Vagina (tissue), 2 donors: ENCODE measurements around the gene PTTG1IP. TPM values are rescaled to one million over a fixed set of nuclear protein-coding genes. Genes with fewer than 3 reads are reported as not detected.
A peak's percentile ranks its signal among the peaks of the same experiment; 100 is the strongest.

Source experiments
- DNase-seq, 2 donors: peaks; one replicate each; pipeline ENCODE4 v3.0.0-alpha.2; 2017; ENCODE audit errors: extremely low spot score in 2 of 2
- H3K27ac ChIP-seq: fragments of 200-600 bp; sonication (generic); one replicate; pipeline ENCODE4 v1.5.1; 2019
- H3K27me3 ChIP-seq: fragments of 200-600 bp; sonication (generic); one replicate; pipeline ENCODE4 v1.5.1; 2019
- H3K36me3 ChIP-seq, 2 donors: fragments of 200-600 bp; sonication (generic); one replicate each; pipeline ENCODE4 v1.5.1; 2017 to 2019
- H3K4me1 ChIP-seq: fragments of 200-600 bp; sonication (generic); one replicate; pipeline ENCODE4 v1.5.1; 2019
- H3K4me3 ChIP-seq, 2 donors: fragments of 200-600 bp; sonication (generic); 1 replicate in 1 of 2; 2 replicates in 1 of 2; pipeline ENCODE4 v1.5.1; 2016 to 2019
- H3K9me3 ChIP-seq: fragments of 200-600 bp; sonication (generic); one replicate; pipeline ENCODE4 v1.5.1; 2019
- POLR2A ChIP-seq, 2 donors: fragments of 450-650 bp; IDR thresholded peaks; one replicate each; pipeline ENCODE4 v1.6.1; 2017; ENCODE audit warnings: antibody characterized with exemption in 2 of 2, mild to moderate bottlenecking in 2 of 2, moderate library complexity in 2 of 2
- POLR2AphosphoS5 ChIP-seq, 2 donors: sonication (generic); formaldehyde crosslinking; IDR thresholded peaks; one replicate each; pipeline ENCODE4 v1.9.0; 2017; ENCODE audit warnings: antibody characterized with exemption in 2 of 2, mild to moderate bottlenecking in 2 of 2, low read depth in 1 of 2; ENCODE audit not compliant: insufficient read depth in 1 of 2
- intact Hi-C: fragments of 100-400 bp; cut with DNase I; formaldehyde crosslinking; loops from one replicate; pipeline ENCODE4 v1.15.1; 2023
- total RNA-seq: library from RNA; depleted of rRNA; stranded (reverse); fragments of >200 nt; gene quantifications from one replicate; pipeline ENCODE4 v1.2.3, GENCODE V29; 2016
- TF ChIP-seq, protein P1 (sequence below), 3 experiments: fragments of 450-650 bp in 2 of 3; fragments of 200-600 bp in 1 of 3; sonication (generic) in 1 of 3; IDR thresholded peaks; one replicate each; pipeline ENCODE4 v1.5.1; 2017 to 2019; ENCODE audit warnings: antibody characterized with exemption in 3 of 3, mild to moderate bottlenecking in 2 of 3, moderate library complexity in 2 of 3

Gene PTTG1IP
- total RNA-seq, 1 donor from 2014 or later: 165 TPM

DNA sequence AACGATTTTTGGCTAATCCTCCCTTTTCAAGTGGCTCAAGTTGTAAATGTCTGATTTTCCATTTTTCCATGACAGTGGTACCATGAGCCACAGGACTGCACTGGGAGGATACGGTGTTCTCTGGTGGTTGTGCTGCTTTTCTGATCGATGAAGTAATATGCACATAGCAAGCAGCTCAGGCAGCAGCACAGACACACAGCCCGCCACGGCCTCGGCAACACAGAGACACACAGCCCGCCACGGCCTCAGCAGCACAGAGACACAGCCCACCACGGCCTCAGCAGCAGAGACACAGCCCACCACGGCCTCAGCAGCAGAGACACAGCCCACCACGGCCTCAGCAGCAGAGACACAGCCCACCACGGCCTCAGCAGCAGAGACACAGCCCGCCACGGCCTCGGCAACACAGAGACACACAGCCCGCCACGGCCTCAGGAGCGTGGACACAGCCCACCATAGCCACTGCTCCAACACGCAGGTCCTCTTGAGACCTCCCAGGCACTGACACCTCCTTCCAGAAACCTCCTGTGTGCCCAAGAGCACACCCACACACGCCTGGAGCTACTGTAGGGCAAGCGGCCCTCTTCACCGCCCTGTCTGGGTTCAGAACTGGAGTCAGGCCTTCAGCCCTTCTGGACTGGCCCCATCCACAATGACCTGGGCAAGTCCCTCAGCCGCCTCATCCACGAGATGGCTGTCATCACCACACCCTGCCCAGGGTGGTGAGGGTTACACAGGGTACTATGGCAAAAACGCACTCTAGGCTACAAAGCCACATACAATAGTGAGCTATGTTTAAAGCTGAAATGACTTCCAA, 10.4 kb downstream of the PTTG1IP start:
- H3K4me3 ChIP-seq: no peak overlapping the region
- H3K27ac ChIP-seq: no peak overlapping the region
- no peak for DNase-seq
- peaks cover 43% of the 10 kb centered on the region for H3K4me1 ChIP-seq
- intact Hi-C loops: no loop called here
- H3K27me3 ChIP-seq: no peaks in the 10 kb centered on the region
- peaks cover 0 to 62% of the 10 kb centered on the region in 2 donors for H3K36me3 ChIP-seq
- no peaks in the 10 kb centered on the region for H3K9me3 ChIP-seq
- TF ChIP-seq, protein P1, sequence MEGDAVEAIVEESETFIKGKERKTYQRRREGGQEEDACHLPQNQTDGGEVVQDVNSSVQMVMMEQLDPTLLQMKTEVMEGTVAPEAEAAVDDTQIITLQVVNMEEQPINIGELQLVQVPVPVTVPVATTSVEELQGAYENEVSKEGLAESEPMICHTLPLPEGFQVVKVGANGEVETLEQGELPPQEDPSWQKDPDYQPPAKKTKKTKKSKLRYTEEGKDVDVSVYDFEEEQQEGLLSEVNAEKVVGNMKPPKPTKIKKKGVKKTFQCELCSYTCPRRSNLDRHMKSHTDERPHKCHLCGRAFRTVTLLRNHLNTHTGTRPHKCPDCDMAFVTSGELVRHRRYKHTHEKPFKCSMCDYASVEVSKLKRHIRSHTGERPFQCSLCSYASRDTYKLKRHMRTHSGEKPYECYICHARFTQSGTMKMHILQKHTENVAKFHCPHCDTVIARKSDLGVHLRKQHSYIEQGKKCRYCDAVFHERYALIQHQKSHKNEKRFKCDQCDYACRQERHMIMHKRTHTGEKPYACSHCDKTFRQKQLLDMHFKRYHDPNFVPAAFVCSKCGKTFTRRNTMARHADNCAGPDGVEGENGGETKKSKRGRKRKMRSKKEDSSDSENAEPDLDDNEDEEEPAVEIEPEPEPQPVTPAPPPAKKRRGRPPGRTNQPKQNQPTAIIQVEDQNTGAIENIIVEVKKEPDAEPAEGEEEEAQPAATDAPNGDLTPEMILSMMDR (IDR thresholded peaks at IDR 0.05): no peak
- TF ChIP-seq POLR2AphosphoS5 (IDR thresholded peaks at IDR 0.05; ENCODE audit: insufficient read depth in 1 of 2, low read depth in 1 of 2): no peak
- no peak for TF ChIP-seq POLR2A (IDR thresholded peaks at IDR 0.05)

DNA sequence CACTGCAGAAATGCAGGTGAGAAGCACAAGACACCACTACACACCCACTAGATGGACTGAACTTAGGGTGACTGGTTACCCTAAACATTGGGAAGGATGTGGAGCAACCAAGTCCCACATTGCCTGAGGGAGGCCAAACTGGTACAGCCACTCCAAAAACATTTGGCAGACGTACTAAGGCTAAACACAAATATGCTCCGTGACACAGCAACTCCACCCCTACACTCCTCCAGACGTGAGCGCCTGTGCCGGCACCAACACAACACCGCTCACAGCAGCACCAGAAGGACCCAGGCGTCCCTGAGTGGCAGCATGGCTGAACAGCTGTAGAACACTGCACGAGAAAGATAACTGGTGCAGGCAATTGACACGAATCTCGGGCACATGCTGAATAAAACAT, 14.7 kb downstream of the PTTG1IP start:
- peaks cover 22% of the 10 kb centered on the region for H3K4me1 ChIP-seq
- intact Hi-C loops: no loop called here
- no peak for DNase-seq
- TF ChIP-seq POLR2AphosphoS5 (IDR thresholded peaks at IDR 0.05; ENCODE audit: insufficient read depth in 1 of 2, low read depth in 1 of 2) (no peak), POLR2A (IDR thresholded peaks at IDR 0.05) (no peak)
- TF ChIP-seq, protein P1 (IDR thresholded peaks at IDR 0.05): no peak
- H3K36me3 ChIP-seq: peaks cover 0 to 78% of the 10 kb centered on the region in 2 donors
- no peaks in the 10 kb centered on the region for H3K27me3 ChIP-seq
- no peak overlapping the region for H3K27ac ChIP-seq
- no peaks in the 10 kb centered on the region for H3K9me3 ChIP-seq
- no peak overlapping the region for H3K4me3 ChIP-seq

DNA sequence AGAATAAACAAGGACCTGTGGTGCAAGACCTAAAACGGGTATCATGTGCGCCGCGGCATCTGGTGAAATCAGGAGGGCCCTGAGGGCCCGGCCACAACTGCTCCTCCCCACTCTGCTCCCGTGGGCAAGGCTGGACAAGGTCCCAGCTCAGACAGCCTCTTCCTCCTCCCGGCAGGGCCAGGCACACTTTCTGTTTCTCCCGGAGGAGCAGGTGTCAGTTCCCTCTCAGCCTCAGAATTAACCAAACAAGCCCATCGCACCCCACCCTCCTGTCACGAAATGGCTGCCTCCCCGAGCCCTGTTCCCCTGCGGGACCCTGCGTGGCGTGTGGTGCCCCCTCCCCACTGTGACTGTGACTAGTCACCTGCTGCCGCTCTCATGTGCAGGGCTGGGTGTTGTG, 15.2 kb downstream of the PTTG1IP start:
- TF ChIP-seq, protein P1 (IDR thresholded peaks at IDR 0.05): no peak
- TF ChIP-seq POLR2A (IDR thresholded peaks at IDR 0.05) (no peak), POLR2AphosphoS5 (IDR thresholded peaks at IDR 0.05; ENCODE audit: insufficient read depth in 1 of 2, low read depth in 1 of 2) (no peak)
- H3K36me3 ChIP-seq: peaks cover 0 to 80% of the 10 kb centered on the region in 2 donors
- H3K27me3 ChIP-seq: no peaks in the 10 kb centered on the region
- no peak overlapping the region for H3K27ac ChIP-seq
- peak in 1 of 2 donors; percentile 74 for DNase-seq
- H3K4me1 ChIP-seq: peaks cover 21% of the 10 kb centered on the region
- no peak overlapping the region for H3K4me3 ChIP-seq
- H3K9me3 ChIP-seq: no peaks in the 10 kb centered on the region
- intact Hi-C loops: no loop called here

DNA sequence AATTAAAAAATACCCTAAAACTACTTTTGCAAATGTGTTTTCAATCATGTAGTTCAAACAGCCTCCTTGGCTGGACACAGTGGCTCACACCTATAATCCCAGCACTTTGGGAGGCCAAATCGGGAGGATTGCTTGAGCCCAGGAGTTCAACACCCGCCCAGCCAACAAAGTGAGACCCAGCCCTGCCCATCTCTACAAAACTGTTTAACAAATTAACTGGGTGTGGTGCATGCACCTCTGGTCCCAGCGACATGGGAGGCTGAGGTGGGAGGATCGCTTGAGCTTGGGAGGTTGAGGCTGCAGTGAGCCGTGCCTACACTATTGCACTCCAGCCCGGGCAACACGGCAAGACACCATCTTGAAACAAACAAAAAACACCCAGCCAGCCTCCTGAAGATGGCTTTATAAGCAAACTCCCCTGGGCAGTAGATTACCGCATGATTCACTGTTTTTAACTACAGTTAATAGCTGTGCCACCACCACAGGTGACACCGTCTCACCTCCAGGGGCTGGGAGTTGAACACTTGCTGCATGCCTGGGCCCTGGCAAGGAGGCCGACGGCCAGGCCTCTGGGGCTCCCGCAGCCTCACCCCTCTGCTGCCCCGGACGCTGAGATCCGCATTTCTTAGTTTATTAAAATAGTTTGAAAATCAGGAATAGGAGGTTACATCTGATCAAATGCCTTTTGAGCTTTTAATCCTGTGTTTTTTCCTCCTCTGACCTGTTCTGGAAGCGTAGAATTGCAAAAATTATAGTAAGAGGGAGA, 16.2 kb downstream of the PTTG1IP start:
- intact Hi-C loops: no loop called here
- DNase-seq: no peak
- H3K27ac ChIP-seq: no peak overlapping the region

More for the DNA sequence above, 16.2 kb downstream of the PTTG1IP start:
- TF ChIP-seq POLR2AphosphoS5 (IDR thresholded peaks at IDR 0.05; ENCODE audit: insufficient read depth in 1 of 2, low read depth in 1 of 2): no peak
- TF ChIP-seq, protein P1 (IDR thresholded peaks at IDR 0.05): no peak
- no peak for TF ChIP-seq POLR2A (IDR thresholded peaks at IDR 0.05)
- no peak overlapping the region for H3K4me3 ChIP-seq
- peaks cover 0 to 72% of the 10 kb centered on the region in 2 donors for H3K36me3 ChIP-seq
- no peaks in the 10 kb centered on the region for H3K9me3 ChIP-seq
- H3K4me1 ChIP-seq: peaks cover 16% of the 10 kb centered on the region
- no peaks in the 10 kb centered on the region for H3K27me3 ChIP-seq
